ES-I3 (cell line): ENCODE results near the gene DEXI.

ENCODE experiments used
- H3K36me3 ChIP-seq: 2 replicates; pipeline ENCODE4 v1.6.1; 2013; ENCODE audit warnings: mild to moderate bottlenecking, low read length, control low read depth, moderate library complexity; ENCODE audit not compliant: insufficient read depth
- H3K4me1 ChIP-seq: 2 replicates; pipeline ENCODE4 v1.6.1; 2013; ENCODE audit warnings: mild to moderate bottlenecking, control low read depth, low read length; ENCODE audit not compliant: insufficient read depth
- H3K9ac ChIP-seq: 2 replicates; pipeline ENCODE4 v1.6.1; 2013; ENCODE audit warnings: low read depth, mild to moderate bottlenecking, low read length, moderate library complexity
- H3K9me3 ChIP-seq: 2 replicates; pipeline ENCODE4 v1.6.1; 2013; ENCODE audit warnings: mild to moderate bottlenecking, low read length, moderate library complexity; ENCODE audit not compliant: control insufficient read depth, insufficient read depth

DEXI gene

DNA sequence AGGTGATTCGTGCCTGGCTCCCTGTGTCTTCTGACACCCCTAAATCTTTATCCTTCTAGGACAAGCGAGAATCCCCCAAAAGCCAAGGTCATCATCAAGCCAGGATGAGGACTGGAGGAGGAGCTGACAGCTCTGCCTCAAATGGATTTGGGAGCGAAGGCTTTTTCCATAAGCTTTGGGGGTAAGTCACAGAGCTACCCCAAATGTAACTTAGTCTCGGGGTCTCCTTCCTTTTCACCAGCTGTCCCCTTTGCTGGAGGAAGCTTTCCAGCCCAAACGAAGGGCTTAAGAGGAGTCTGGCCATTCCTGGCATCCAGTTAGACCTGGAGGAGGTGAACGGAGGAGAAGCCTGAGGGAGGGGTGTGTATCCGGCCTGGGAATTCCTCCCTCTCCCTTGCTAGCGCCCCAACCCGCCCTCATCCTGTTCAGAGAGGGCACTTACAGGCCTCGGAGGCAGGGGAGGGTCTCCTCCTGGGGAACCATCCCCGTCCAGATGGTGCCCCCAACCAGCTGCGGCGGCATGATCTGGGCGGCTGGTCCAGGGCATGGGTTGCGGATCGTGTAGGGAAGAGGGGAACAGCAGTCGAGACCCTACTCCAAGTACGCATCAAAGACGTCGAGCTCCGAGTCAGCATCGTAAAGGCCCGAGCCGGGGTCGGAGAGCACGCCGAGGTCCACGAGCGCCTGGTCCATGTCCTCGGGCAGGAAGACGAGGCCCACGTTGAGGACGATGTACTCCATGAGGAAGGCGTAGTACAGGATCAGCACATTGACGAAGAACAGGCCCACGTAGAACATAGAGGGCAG, 938 bp downstream of the DEXI start:
- H3K9me3 ChIP-seq, result no peaks in the 10 kb centered on the region
- H3K9ac ChIP-seq, result peak overlapping the region; percentile 61
- no peaks in the 10 kb centered on the region for H3K36me3 ChIP-seq
- peaks cover 16% of the 10 kb centered on the region; the same call in 1 of the 2 replicates for H3K4me1 ChIP-seq

DNA sequence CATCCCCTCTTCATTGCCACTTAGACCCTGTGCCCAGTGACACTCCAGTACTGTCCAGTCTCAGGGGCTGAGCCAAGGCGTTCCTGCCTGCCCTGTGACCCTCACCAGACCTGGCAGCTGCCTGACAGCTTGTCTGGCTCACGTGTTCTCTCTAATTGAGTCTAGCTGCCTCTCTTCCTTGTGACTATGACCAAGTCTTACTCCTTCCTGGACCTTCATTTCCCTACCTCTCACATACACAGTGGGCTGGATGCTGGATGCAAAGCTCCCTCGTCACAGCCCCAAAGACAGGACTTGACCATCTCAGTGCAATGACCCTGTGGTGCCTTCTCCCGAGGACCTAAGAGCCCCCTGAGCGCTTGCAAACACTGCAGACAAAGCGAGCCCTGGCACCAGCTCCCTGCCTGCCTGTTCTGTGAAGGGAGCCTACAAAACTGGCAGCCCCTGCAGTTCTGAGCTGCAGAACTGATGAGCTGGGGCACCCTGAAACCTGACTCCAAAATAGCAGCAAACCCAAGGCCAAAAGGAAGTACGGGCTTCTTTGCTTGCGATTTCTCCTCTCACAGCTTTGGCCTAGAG, 1.7 kb downstream of the DEXI start:
- H3K9ac ChIP-seq, result peak overlapping the region; percentile 61; the same call in 1 of the 2 replicates

DNA sequence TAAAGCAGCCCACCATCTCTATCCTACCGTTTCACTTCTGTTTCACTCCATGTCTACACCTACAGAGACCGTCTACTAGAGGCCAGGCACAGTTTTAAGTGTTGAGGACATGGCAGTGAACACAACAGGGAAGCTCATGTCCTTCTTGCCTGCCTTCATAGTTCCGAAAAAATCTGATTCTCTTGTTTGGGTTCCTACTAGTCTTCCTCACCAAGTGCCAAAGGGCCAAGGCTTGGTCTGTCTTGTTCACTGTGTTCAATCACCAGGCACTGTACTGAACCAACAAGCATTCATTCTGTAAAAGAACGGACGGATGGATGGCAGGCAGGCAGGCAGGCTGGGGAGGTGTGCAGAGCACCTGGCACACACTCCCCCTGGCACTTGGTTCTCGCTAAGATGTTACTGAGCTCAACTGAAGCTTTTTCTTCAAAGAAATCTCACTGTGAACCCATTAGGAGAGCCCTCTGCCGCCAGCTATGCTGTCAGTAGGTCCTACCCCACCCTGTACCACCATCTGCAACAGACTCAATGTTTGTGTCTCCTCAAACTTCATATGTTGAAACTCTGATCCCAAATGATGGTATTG, 2.5 kb downstream of the DEXI start:
- H3K36me3 ChIP-seq, result no peaks in the 10 kb centered on the region
- no peak overlapping the region for H3K9ac ChIP-seq
- H3K4me1 ChIP-seq, result 0 out of 2 replicates have a peak, but pooled peaks cover 9% of the 10 kb centered on the region
- H3K9me3 ChIP-seq, result no peaks in the 10 kb centered on the region

More for the DNA sequence above, 1.7 kb downstream of the DEXI start:
- Histone ChIP-seq H3K4me1 (peaks cover 15% of the 10 kb centered on the region; the same call in 1 of the 2 replicates), H3K9me3 (no peaks in the 10 kb centered on the region), H3K36me3 (no peaks in the 10 kb centered on the region)

DNA sequence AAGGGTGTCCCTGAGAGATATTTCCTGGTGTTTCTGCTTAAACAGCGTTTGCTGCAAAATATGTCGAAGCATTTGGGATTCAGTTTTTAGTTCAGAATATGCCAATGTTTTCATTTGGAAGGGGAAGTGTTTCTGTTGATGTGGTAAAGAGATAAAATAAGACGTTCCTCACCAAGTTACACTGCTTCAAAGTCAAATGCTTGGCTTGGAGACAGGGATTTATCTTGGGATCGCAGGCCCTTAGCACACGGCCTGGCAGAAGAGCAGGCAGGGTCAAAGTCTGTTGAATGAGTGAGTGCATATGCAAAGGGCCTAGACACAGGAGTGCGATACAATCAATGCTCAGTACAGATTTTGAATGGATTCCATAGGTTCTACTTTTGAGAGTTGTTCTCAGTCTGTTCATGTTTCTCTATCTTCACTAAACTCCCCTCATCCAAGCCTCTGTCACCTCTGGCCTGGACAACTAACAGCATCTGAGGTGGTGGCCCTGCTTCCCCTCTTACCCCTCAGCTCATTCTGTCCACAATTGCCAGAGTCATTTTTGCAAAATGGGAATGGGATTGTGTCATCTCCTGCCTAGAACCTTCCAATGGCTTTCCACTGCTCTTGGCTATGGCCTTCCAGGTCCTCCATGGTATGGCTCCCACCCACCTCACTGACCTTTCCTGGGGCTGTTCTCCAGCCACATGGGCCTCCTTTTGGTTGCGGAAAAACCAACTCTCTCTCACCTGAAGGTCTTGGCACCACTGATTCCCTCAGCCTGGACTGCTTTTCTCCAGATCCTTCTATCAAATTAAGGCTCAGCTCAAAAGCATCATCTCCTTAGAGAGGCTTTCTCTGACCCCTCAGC, 3.2 kb downstream of the DEXI start:
- 0 out of 2 replicates have a peak, but pooled peaks cover 9% of the 10 kb centered on the region for H3K4me1 ChIP-seq
- no peak overlapping the region for H3K9ac ChIP-seq
- H3K36me3 ChIP-seq, result no peaks in the 10 kb centered on the region
- no peaks in the 10 kb centered on the region for H3K9me3 ChIP-seq

DNA sequence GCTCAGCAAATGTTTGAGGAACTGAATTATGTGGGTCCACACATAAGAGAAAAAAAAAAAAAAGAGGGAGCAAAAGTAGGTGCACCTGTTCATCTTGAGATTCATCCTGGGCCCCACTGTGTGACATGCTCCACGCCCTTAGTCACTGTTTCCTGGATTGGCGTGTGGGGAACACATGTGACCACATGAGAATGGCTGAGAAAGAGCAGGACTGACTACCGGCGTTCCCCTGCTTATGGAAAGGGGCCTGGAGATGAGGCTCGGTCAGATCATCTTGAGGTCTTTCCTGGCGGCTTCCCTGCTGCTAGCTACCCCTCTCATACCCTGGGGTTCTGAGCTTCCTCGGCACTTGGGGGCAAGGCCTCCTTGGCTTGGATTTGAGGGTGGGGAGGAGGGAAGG, 3.9 kb downstream of the DEXI start:
- Histone ChIP-seq H3K4me1 (0 out of 2 replicates have a peak, but pooled peaks cover 9% of the 10 kb centered on the region), H3K9me3 (no peaks in the 10 kb centered on the region), H3K36me3 (no peaks in the 10 kb centered on the region), H3K9ac (no peak overlapping the region)

DNA sequence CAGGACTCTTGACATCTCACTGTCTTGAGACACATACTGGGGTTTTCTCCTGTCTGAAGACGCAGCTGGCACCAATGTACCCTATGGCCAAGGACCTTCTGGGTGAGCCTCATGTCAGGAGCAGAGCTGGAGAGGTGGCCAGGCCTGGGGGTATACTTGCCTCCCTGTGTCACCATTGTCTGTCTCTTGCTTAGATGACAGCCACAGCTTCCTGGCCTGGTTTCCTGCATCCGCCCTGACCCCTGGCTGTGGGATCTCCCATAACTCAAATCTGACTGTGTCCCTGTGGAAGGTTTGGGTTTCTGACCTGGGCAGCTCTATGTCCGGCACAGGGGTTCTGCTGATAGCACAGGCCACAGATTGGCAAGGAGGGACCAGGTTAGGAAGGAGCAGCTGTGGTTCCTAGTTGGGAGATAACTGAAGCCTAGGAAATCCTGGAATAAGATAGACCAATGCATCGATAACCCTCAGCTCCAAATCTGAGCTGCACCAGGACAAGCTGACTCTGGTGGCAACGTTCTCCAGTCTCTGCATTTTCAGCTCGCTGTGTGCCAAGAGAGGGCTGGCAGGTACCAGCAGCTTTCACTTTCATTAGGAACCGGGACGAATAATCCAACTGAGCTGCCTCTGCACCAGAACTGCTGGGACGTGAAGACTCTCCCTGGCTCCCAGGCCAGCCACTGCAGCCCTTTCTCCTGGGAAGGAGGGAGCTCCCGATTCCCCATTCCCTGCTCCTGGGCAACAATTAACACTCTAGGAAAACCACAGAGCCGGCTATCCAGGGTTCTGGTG, 5.0 kb downstream of the DEXI start:
- Histone ChIP-seq H3K36me3 (no peaks in the 10 kb centered on the region), H3K4me1 (0 out of 2 replicates have a peak, but pooled peaks cover 5% of the 10 kb centered on the region), H3K9ac (no peak overlapping the region), H3K9me3 (no peaks in the 10 kb centered on the region)

DNA sequence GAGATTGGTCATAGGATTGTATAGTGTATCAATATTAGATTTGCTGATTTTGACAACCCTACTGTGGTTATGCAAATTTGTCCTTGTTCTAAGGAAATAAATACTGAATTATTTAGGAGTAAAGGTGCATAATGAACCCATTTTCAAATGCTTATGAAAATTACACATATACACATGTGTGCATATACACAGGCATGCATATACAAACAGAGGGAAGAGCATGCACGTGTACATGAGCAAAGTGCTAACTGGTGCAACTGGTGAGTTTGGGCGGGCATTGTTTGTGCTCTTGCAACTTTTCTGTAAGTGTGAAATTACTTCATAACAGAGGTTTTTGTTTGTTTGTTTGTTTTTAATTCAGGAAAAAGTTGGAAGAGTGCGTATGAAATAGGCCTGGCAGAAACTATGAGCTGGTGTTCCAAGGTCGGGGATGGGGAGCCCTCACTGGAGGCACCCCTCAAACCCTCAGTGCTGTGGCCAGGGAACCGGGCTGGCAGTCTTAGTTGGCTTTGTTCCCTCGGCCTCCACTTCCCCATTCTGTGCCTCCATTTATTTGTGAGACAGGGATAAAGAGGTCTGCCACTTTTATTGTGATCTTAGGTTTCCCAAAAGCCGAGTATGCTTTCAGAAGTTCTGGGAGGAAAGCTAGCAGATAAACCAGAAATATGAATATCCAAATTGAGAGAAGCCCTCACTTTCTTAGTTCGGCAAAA, 5.8 kb downstream of the DEXI start:
- Histone ChIP-seq H3K36me3 (no peaks in the 10 kb centered on the region), H3K4me1 (0 out of 2 replicates have a peak, but pooled peaks cover 5% of the 10 kb centered on the region), H3K9ac (no peak overlapping the region)

DNA sequence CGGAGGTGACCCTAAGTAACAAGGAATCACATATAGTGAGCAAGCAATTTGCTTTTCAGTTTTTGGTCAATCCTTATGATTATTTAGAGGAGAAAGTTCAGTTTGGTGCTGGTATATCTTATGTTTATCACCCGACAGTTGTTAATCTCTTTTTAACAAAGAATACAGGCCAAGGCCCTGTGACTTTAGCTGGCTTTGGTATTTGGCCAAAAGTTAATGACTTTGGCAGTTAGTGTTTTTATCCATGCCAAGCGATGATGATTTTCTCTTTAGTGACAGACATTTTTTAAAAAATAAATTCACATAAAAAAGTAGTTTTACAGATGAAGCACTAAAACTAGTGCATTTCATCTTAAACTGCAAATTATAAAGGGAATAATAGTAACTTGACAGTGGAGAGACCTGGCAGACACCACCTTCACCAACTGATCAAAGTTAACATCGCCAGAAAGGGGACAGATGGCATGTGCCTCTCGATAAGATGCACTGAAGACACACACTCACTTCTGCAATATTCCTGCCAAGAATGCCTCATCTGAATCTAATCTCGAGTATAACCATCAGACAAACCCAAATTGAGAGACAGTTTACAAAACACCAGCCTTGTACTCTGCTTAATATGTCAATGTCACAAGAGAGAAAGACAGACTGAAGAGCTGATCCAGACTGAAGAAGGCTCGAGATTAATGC, 6.9 kb downstream of the DEXI start:
- Histone ChIP-seq H3K4me1 (0 out of 2 replicates have a peak, but pooled peaks cover 1% of the 10 kb centered on the region), H3K9ac (no peak overlapping the region), H3K9me3 (no peaks in the 10 kb centered on the region), H3K36me3 (no peaks in the 10 kb centered on the region)

More for the DNA sequence above, 5.8 kb downstream of the DEXI start:
- no peaks in the 10 kb centered on the region for H3K9me3 ChIP-seq

DNA sequence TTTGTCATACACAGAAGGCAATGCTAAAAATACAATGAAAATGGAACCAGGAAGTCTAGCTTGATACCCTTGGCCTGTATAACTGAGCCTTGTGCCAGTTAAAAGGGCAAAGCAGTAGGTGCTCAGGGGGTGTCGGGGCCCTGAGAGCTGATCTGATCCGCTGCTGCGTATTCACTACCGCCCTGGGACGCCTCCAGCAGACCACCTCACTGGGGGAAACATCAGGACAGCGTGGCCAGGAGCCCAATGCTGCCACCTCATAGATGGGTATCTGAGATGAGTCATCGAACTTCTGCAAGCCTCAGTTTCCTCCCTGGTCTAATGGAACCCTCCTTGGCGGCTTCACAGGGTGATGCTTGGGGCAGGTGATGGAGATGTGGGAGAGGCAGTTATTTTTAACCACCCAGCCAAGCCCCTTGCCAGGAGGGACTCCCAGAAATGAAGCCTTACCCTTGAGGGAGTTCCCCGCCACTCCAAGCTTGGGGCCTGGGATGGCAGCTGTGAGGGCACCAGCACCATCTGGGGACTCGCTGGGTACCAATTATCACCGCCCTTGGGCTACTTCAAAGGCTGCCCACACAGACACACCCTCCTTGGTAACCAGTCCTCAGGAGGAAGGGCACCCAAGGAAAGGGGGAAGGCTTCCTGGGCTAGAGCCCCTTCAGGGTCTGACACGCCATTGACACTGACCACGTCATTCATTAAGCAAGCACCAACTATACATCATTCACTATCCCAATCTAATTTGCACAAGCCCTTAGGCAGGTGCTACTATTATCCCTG, 7.8 kb downstream of the DEXI start:
- Histone ChIP-seq H3K9me3 (no peaks in the 10 kb centered on the region), H3K36me3 (no peaks in the 10 kb centered on the region), H3K4me1 (no peaks in the 10 kb centered on the region), H3K9ac (no peak overlapping the region)

DNA sequence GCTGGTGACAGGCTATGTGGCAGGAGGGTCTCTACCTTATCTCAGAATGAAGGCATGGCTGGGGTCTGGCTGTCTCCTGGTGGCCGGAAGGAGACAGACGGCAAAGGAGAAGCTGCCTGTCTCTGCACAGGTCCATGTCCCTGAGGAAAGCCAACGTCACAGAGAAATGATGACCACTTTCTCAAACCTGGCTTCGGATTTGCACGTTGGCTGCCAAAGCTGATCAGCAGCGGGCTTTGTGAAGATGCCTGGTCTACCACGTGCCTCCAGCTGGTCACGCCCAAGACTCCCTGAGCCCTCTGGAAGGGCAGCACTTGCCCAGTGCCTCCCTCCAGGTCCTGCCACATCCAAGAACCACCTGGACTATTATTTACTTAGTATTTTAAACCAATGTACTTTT, 8.4 kb downstream of the DEXI start:
- Histone ChIP-seq H3K36me3 (no peaks in the 10 kb centered on the region), H3K9me3 (no peaks in the 10 kb centered on the region), H3K4me1 (no peaks in the 10 kb centered on the region), H3K9ac (no peak overlapping the region)

DNA sequence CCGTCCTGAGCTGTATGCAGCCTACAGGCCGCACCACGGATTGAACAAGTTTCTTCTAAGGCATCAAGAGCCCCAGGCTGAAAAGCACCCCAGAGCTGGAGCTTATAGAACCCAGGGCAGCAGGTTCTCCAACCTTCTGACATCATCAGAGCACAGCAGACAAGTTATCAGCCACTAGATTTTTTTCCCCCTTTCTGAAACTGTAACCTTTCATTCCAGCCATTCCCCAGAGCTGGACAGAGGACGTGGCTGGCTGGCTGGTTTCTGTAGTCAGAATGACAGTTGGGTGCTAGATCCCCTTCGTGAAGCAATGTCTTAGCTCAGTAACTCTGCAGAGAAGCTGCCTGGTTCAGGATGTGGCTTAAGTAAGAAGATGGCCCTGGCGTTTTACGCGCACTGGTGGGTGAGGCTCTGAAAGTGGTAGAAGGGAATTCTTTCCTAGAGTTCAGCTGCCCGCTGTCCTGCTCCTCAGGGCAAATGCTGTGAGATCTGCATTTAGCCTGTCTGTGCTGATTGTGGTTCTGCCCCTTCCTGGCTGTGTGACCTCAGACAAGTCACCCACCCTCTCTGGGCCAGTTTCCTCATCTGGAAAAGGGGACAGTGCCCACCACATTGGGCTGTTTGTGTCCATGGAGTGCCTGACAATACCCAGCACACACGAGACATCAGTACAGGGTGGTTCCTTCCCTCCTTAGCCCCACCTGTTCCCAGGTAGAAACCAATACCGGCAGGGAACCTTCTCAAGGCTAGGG, 9.1 kb downstream of the DEXI start:
- H3K4me1 ChIP-seq, result no peaks in the 10 kb centered on the region

More for the DNA sequence above, 9.1 kb downstream of the DEXI start:
- Histone ChIP-seq H3K9me3 (no peaks in the 10 kb centered on the region), H3K9ac (no peak overlapping the region), H3K36me3 (no peaks in the 10 kb centered on the region)
